Loucy (cell line): ENCODE measurements around the gene CPAMD8.

ENCODE experiments used
- H2AFZ ChIP-seq: fragments of 200-600 bp; sonication (generic); 2 replicates; pipeline ENCODE4 v1.6.0; 2016; ENCODE audit warnings: antibody characterized with exemption, mild to moderate bottlenecking, low read length, moderate library complexity
- H3F3A ChIP-seq: fragments of 200-600 bp; 2 replicates; pipeline ENCODE4 v1.6.0; 2016; ENCODE audit warnings: antibody characterized with exemption, low read depth, mild to moderate bottlenecking
- H3K27me3 ChIP-seq: fragments of 200-600 bp; sonication (generic); 2 replicates; pipeline ENCODE4 v1.6.1; 2014; ENCODE audit warnings: low read length, mild to moderate bottlenecking; ENCODE audit not compliant: insufficient read depth, poor library complexity, severe bottlenecking
- H3K36me3 ChIP-seq: fragments of 200-600 bp; sonication (generic); 2 replicates; pipeline ENCODE4 v1.6.1; 2016; ENCODE audit warnings: low read length; ENCODE audit not compliant: insufficient read depth
- H3K4me1 ChIP-seq: fragments of 200-600 bp; sonication (generic); 2 replicates; pipeline ENCODE4 v1.5.1; 2014; ENCODE audit warnings: low read length, mild to moderate bottlenecking; ENCODE audit not compliant: insufficient read depth, poor library complexity, severe bottlenecking
- H3K4me2 ChIP-seq: fragments of 200-600 bp; sonication (generic); 2 replicates; pipeline ENCODE4 v1.6.0; 2014; ENCODE audit warnings: antibody characterized with exemption, low read length, low read depth, mild to moderate bottlenecking; ENCODE audit not compliant: poor library complexity, severe bottlenecking
- H3K4me3 ChIP-seq: fragments of 200-600 bp; sonication (generic); 2 replicates; pipeline ENCODE4 v1.5.1; 2014; ENCODE audit warnings: low read length, mild to moderate bottlenecking, mixed read lengths; ENCODE audit not compliant: poor library complexity, severe bottlenecking
- H3K79me2 ChIP-seq: fragments of 200-600 bp; sonication (generic); 2 replicates; pipeline ENCODE4 v1.6.1; 2014; ENCODE audit warnings: low read length; ENCODE audit not compliant: insufficient read depth
- H3K9ac ChIP-seq: fragments of 200-600 bp; sonication (generic); 2 replicates; pipeline ENCODE4 v1.6.0; 2014; ENCODE audit warnings: mild to moderate bottlenecking, low read depth, low read length, moderate library complexity; ENCODE audit not compliant: poor library complexity, severe bottlenecking
- H3K9me2 ChIP-seq: fragments of 200-600 bp; sonication (generic); replicated peaks from 2 replicates; pipeline ENCODE4 v1.6.1; 2016; ENCODE audit warnings: low read depth, low read length, mixed read lengths
- H3K9me3 ChIP-seq: fragments of 200-600 bp; sonication (generic); 2 replicates; pipeline ENCODE4 v1.6.1; 2014; ENCODE audit warnings: mild to moderate bottlenecking, antibody characterized with exemption, low read length, low read depth; ENCODE audit not compliant: insufficient read depth
- H4K20me1 ChIP-seq: fragments of 200-600 bp; sonication (generic); 2 replicates; pipeline ENCODE4 v1.6.0; 2014; ENCODE audit warnings: antibody characterized with exemption, low read length, mild to moderate bottlenecking; ENCODE audit not compliant: insufficient read depth, poor library complexity, severe bottlenecking
- EZH2phosphoT487 ChIP-seq: fragments of 200-600 bp; IDR thresholded peaks from 2 replicates; pipeline ENCODE4 v1.6.1; 2018; ENCODE audit warnings: antibody characterized with exemption, mild to moderate bottlenecking, moderate library complexity, borderline replicate concordance
- TF ChIP-seq, protein P1 (sequence below): fragments of 200-600 bp; sonication (generic); conservative IDR thresholded peaks from 2 replicates; pipeline ENCODE4 v1.5.1; 2014; ENCODE audit warnings: mild to moderate bottlenecking, antibody characterized with exemption, low read length

CPAMD8 gene

DNA sequence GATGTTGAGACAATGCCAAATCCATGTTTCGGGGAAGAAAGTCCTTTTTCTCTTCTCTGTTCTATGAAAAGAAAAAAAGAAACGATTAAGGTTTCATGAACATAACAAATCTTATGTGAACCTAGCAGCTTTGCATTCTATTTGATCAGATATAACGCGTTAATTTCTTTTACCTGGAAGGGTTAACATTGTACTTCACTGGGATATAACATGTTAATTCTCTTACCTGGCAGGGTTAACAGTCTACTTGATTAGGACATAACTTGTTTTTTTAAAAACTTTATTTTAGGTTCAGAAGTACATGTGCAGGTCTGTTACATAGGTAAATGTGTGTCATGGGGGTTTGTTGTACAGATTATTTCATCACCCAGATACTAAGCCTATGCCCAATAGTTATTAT is 68.8 kb downstream of the CPAMD8 start:
- Histone ChIP-seq H3K4me1 (no peaks in the 10 kb centered on the region), H3K4me3 (no peak overlapping the region), H2AFZ (no peak overlapping the region), H3K27me3 (no peaks in the 10 kb centered on the region), H3K4me2 (no peak overlapping the region), H3K9me2 (no peaks in the 10 kb centered on the region), H3K79me2 (no peaks in the 10 kb centered on the region), H3K9ac (no peak overlapping the region), H3K9me3 (peaks cover 2% of the 10 kb centered on the region; the same call in 1 of the 2 replicates), H3K36me3 (no peaks in the 10 kb centered on the region), H4K20me1 (no peaks in the 10 kb centered on the region), H3F3A (no peaks in the 10 kb centered on the region)
- TF ChIP-seq, protein P1, sequence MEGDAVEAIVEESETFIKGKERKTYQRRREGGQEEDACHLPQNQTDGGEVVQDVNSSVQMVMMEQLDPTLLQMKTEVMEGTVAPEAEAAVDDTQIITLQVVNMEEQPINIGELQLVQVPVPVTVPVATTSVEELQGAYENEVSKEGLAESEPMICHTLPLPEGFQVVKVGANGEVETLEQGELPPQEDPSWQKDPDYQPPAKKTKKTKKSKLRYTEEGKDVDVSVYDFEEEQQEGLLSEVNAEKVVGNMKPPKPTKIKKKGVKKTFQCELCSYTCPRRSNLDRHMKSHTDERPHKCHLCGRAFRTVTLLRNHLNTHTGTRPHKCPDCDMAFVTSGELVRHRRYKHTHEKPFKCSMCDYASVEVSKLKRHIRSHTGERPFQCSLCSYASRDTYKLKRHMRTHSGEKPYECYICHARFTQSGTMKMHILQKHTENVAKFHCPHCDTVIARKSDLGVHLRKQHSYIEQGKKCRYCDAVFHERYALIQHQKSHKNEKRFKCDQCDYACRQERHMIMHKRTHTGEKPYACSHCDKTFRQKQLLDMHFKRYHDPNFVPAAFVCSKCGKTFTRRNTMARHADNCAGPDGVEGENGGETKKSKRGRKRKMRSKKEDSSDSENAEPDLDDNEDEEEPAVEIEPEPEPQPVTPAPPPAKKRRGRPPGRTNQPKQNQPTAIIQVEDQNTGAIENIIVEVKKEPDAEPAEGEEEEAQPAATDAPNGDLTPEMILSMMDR, result no peak
- no peak for TF ChIP-seq EZH2phosphoT487

DNA sequence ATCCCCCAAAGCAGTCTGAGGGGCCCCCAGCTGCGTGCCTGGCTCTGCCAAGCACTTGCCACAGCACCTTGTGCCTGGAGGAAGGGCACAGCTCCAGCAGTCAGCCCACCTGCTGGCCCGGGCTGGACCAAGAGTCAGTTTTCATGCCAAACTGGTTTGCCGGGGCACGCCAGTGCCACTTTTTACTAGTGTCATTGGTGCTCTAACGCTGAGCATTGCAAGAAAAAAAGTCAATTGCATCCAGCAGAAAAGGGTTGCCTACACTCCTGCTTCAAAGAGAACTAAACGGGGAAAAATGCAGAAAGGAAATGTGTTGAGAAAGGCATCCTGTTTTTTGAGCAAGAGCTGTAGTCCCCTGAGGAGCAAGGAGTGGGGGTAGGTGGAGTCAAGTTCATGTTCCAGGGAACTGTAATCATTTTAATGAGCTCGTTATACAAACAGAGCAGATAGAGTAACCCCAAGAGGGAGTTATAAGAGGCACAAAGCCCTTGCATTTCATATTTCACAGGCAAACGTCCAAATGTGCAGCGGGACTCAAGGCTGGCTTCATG is 69.4 kb downstream of the CPAMD8 start:
- Histone ChIP-seq H3K4me3 (no peak overlapping the region), H3K9me3 (peaks cover 2% of the 10 kb centered on the region; the same call in 1 of the 2 replicates), H3K4me1 (no peaks in the 10 kb centered on the region), H3K9me2 (no peaks in the 10 kb centered on the region), H3K36me3 (no peaks in the 10 kb centered on the region), H4K20me1 (no peaks in the 10 kb centered on the region), H3K27me3 (no peaks in the 10 kb centered on the region), H3K4me2 (peak overlapping the region; percentile 32), H3F3A (no peaks in the 10 kb centered on the region), H2AFZ (0 out of 2 replicates have a peak overlapping the region, but pooled peaks have one; percentile 33), H3K79me2 (no peaks in the 10 kb centered on the region), H3K9ac (no peak overlapping the region)
- TF ChIP-seq, protein P1, result no peak
- TF ChIP-seq EZH2phosphoT487, result no peak

DNA sequence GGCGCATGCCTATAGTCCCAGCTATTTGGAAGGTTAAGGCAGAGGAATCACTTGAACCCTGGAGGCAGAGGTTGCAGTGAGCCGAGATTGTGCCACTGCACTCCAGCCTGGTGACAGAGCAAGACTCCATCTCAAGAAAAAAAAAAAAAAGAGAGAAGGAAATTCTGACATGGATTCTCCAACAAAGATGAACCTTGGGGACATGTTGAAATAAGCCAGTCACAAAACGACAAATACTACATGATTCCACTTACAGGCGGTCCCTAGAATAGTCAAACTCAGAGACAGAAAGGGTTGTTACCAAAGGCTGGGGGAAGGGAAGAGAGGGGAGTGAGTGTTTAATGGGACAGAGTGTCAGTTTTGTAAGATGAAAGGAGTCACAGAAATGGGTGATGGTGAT is 71.4 kb downstream of the CPAMD8 start:
- Histone ChIP-seq H3K9ac (no peak overlapping the region), H3K9me2 (no peaks in the 10 kb centered on the region), H3F3A (no peaks in the 10 kb centered on the region), H3K4me1 (no peaks in the 10 kb centered on the region), H2AFZ (no peak overlapping the region), H3K79me2 (no peaks in the 10 kb centered on the region), H3K36me3 (no peaks in the 10 kb centered on the region), H4K20me1 (no peaks in the 10 kb centered on the region), H3K4me3 (no peak overlapping the region), H3K4me2 (no peak overlapping the region), H3K27me3 (no peaks in the 10 kb centered on the region), H3K9me3 (peaks cover 2% of the 10 kb centered on the region; the same call in 1 of the 2 replicates)
- TF ChIP-seq, protein P1, result no peak
- no peak for TF ChIP-seq EZH2phosphoT487
